Testis (tissue), 2 donors: ENCODE results near the gene LYPD6.

Experiments used
- POLR2A ChIP-seq: fragments of 450-650 bp; IDR thresholded peaks from one replicate; pipeline ENCODE4 v1.6.1; 2017; ENCODE audit warnings: antibody characterized with exemption, mild to moderate bottlenecking, moderate library complexity
- TF ChIP-seq, protein P1 (sequence below), 3 experiments: fragments of 450-650 bp in 2 of 3; fragments of 200-600 bp in 1 of 3; sonication (generic) in 1 of 3; IDR thresholded peaks; one replicate each; pipeline ENCODE4 v1.5.1; 2016 to 2019; ENCODE audit warnings: antibody characterized with exemption in 3 of 3, mild to moderate bottlenecking in 2 of 3, moderate library complexity in 1 of 3

DNA sequence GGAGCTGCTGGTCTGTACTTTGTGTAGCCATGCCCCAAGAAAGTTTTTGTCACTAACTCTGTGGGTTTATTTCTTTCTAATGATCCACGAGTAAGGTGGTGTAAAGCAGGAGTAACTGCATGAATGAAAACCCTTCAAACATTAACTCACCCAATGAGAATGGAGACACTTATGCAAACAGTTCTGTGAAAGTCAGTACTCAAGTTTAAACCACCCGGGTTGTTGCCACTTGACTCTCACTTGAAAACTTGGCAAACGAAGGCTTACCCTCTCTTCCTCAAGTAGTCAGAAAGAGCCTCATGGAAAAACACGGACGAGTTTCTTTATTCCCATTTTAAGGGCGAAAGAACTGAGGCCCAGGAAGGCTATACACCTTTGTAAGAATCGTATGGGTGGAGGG is 139.7 kb downstream of the LYPD6 start:
- TF ChIP-seq, protein P1, sequence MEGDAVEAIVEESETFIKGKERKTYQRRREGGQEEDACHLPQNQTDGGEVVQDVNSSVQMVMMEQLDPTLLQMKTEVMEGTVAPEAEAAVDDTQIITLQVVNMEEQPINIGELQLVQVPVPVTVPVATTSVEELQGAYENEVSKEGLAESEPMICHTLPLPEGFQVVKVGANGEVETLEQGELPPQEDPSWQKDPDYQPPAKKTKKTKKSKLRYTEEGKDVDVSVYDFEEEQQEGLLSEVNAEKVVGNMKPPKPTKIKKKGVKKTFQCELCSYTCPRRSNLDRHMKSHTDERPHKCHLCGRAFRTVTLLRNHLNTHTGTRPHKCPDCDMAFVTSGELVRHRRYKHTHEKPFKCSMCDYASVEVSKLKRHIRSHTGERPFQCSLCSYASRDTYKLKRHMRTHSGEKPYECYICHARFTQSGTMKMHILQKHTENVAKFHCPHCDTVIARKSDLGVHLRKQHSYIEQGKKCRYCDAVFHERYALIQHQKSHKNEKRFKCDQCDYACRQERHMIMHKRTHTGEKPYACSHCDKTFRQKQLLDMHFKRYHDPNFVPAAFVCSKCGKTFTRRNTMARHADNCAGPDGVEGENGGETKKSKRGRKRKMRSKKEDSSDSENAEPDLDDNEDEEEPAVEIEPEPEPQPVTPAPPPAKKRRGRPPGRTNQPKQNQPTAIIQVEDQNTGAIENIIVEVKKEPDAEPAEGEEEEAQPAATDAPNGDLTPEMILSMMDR (IDR thresholded peaks at IDR 0.05), result no peak
- TF ChIP-seq POLR2A, result no peak
